Astrocyte of the spinal cord (primary cell): ENCODE measurements around the gene HSPA4L.

Experiments used
- DNase-seq: peaks from one replicate; pipeline ENCODE4 v3.0.0; 2011; ENCODE audit warnings: low read depth, low spot score
- H3K4me3 ChIP-seq: 2 replicates; pipeline ENCODE4 v1.5.1; 2011; ENCODE audit warnings: low read depth, mild to moderate bottlenecking, low read length, moderate library complexity
- in situ Hi-C: cut with HindIII; loops from 2 replicates; pipeline ENCODE4 v1.10.0; 2017; ENCODE audit warnings: low sequenced_read_pairs
- TF ChIP-seq, protein P1 (sequence below): IDR thresholded peaks from 2 replicates; pipeline ENCODE4 v1.5.1; 2012; ENCODE audit warnings: low read depth, mild to moderate bottlenecking, low read length, inconsistent platforms

The HSPA4L gene

DNA sequence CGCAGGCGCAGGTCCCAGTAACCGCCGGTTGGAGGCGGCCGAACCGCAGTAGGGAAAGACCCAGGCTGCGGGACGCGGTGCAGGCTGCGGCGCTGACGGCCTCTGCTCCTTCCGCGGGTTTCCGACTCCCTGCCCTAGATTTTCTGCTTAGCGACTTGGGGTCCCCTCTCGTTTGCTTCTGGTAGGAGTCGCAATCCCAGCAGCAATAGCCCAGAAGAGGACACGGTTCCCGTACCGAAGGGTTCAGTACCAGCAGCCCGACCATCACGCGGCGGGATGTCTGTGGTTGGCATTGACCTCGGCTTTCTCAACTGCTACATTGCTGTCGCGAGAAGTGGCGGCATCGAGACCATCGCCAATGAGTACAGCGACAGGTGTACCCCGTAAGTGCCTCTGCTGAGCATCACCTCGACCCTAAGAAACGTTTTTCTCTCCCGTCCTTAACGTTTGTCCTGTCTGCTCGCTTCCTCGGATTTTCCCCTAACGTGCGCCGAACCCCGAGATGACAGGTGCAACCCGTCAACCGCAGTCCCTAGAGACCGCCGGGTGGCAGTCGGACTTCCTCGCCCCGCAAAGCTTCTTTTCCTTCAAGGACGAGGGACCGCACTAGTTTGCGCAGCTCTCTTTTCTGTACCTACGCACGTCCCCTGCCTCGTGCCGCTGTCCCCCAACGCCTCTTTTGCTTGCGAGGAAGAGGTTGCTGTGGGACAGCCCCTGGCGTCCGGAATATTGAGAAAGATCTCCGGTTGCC lies at the start of gene HSPA4L:
Gene HSPA4L, plus strand, starts transcription at position 48 of the 751 bp plus-strand sequence. Its CDS starts 229 bp downstream, at position 277.
- TF ChIP-seq, protein P1, sequence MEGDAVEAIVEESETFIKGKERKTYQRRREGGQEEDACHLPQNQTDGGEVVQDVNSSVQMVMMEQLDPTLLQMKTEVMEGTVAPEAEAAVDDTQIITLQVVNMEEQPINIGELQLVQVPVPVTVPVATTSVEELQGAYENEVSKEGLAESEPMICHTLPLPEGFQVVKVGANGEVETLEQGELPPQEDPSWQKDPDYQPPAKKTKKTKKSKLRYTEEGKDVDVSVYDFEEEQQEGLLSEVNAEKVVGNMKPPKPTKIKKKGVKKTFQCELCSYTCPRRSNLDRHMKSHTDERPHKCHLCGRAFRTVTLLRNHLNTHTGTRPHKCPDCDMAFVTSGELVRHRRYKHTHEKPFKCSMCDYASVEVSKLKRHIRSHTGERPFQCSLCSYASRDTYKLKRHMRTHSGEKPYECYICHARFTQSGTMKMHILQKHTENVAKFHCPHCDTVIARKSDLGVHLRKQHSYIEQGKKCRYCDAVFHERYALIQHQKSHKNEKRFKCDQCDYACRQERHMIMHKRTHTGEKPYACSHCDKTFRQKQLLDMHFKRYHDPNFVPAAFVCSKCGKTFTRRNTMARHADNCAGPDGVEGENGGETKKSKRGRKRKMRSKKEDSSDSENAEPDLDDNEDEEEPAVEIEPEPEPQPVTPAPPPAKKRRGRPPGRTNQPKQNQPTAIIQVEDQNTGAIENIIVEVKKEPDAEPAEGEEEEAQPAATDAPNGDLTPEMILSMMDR = no peak
- H3K4me3 ChIP-seq = peak within 1 kb of the TSS; percentile 88
- in situ Hi-C loops = no loop called here
- DNase-seq = peak; percentile 37

DNA sequence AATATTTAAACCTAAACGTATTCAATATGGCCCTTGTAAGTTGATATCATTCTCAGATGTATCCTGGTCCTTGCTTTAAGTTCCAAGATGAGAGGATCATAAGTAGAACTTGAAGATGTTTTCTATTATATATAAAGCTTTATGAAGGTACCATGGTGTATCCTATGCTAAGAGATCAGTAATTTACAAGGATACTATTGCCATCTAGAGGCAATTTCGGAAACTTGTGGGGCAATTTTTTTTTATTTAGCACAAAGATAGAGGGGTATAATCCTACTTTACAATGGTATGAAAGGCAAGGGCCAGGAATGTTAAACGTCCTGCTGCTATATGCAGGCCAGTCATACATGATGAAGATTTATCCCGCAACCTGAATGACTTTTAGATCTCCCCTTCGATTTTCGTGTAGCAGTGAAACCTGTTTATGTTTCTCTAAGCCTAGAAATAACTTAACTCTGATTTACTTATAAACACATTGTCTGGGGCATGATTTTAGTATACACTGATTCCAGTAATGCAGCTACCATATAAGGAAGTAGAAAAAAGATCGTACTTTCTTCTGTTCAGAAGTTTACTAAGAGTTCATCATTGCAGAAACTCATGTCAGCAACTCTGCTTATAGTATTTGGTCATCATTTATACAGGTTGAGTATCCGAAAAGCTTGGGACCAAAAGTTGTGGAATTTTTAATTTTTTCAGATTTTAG lies 49.3 kb upstream of the HSPA4L start:
- no peak overlapping the region for H3K4me3 ChIP-seq
- TF ChIP-seq, protein P1 = peak; percentile 52
- in situ Hi-C loops = no loop called here
- DNase-seq = peak; percentile 63

DNA sequence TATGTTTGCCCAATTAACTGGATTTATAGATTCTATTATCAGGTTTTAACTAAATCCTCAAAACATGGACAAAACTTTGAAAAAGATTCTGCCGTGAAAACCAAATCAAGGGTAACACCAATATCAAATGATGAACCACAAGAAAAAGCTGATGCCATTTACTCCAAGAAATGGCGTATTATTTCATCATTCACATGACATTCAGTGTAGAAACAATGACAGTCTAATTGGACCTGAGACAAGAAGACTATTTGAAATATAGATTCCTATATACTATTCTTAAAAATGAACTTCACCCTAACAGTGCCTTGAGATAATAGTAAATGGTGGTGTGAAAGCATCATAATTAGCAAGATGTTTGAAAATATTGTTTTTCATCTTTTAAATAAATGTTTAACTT lies 47.1 kb upstream of the HSPA4L start:
- TF ChIP-seq, protein P1 = no peak
- H3K4me3 ChIP-seq = no peak overlapping the region
- in situ Hi-C loops = no loop called here
- DNase-seq = no peak

DNA sequence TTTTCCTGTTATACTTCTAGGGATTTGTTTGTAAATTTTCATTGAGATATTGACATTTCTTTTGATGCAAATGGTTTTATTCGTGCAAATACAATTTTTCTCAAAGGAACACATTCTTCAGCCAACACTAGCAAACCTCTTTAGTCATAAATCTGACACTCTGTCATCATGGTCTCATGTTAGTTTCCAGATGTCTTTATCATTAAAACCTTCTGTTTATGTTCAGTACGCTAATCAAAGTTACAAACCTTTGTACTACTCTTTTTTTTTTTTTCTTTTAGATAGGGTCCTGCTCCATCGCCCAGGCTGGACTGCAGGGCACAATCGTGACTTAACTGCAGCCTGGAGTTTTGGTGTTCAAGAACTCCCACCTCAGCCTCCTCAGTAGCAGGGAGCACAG lies 44.8 kb upstream of the HSPA4L start:
- DNase-seq = no peak
- TF ChIP-seq, protein P1 = no peak
- in situ Hi-C loops = no loop called here
- H3K4me3 ChIP-seq = no peak overlapping the region

DNA sequence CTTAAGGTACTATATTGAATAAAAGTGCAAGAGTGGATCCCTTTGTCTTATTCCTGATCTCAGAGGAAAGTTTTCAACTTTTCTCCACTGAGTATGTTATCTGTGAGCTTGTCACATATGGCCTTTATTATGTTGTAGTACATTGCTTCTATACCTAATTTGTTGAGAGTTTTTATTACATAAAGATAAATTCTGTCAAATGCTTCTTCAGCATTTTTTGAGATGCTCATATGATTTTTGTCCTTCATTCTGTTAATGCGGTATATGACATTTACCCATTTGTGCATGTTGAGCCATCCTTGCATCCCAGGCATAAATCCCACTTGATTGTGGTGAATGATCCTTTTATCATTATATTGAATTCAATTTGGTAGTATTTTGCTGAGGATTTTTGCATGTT lies 40.9 kb upstream of the HSPA4L start:
- in situ Hi-C loops = no loop called here
- TF ChIP-seq, protein P1 = no peak
- no peak overlapping the region for H3K4me3 ChIP-seq
- no peak for DNase-seq

DNA sequence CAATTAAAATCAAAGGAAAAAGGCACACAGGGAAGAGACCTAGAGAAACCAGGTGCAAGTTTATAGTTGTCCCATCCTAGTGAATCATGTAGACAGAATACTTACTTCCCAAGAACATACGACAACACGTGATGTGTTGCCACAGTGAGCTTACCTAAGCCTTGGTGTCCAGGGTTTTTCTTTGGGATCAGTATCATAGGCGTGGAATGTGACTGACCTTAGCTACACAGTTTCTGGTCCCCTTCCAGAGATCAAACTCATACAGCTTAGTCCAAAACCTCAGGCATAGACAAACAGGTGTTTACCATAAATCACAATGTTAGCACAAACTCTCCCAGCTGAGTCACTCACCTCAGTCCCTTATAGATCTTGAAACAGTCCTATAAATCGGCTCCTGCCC lies 34.2 kb upstream of the HSPA4L start:
- in situ Hi-C loops = no loop called here
- TF ChIP-seq, protein P1 = no peak
- DNase-seq = no peak
- no peak overlapping the region for H3K4me3 ChIP-seq
